Rectal smooth muscle tissue (tissue), 1 donor: ENCODE results near the gene SLC22A15.
"Not testable (repeated sequence)": the region's sequence is repeated elsewhere in the genome, so short reads cannot be mapped to it uniquely, and the experiment has no call there.

ENCODE experiments used
- H3K27ac ChIP-seq: one replicate; pipeline ENCODE4 v1.7.0; 2013; ENCODE audit warnings: low read depth, low read length, inconsistent platforms
- H3K27me3 ChIP-seq: one replicate; pipeline ENCODE4 v1.7.0; 2013; ENCODE audit warnings: low read length; ENCODE audit not compliant: control insufficient read depth, insufficient read depth
- H3K36me3 ChIP-seq: one replicate; pipeline ENCODE4 v1.7.0; 2013; ENCODE audit warnings: low read length; ENCODE audit not compliant: control insufficient read depth, insufficient read depth
- H3K4me1 ChIP-seq: one replicate; pipeline ENCODE4 v1.7.0; 2013; ENCODE audit warnings: low read length; ENCODE audit not compliant: control insufficient read depth, insufficient read depth
- H3K4me3 ChIP-seq: one replicate; pipeline ENCODE4 v1.7.0; 2013; ENCODE audit warnings: low read length
- H3K9ac ChIP-seq: one replicate; pipeline ENCODE4 v1.7.0; 2013; ENCODE audit warnings: low read length

SLC22A15 gene

GRCh38 chr1:115988953-115989352, 12.6 kb downstream of the SLC22A15 start:
- H3K27me3 ChIP-seq: no peaks in the 10 kb centered on the region
- H3K27ac ChIP-seq: no peak overlapping the region
- no peak overlapping the region for H3K4me3 ChIP-seq
- no peak overlapping the region for H3K9ac ChIP-seq
- H3K4me1 ChIP-seq: no peaks in the 10 kb centered on the region
- H3K36me3 ChIP-seq: no peaks in the 10 kb centered on the region

- Histone ChIP-seq H3K4me3 (no peak overlapping the region), H3K36me3 (no peaks in the 10 kb centered on the region), H3K27ac (no peak overlapping the region), H3K27me3 (no peaks in the 10 kb centered on the region), H3K4me1 (no peaks in the 10 kb centered on the region), H3K9ac (no peak overlapping the region)
Observed at GRCh38 chr1:115989699-115990098, 13.4 kb downstream of the SLC22A15 start.

GRCh38 chr1:115991909-115992308, 15.6 kb downstream of the SLC22A15 start:
- Histone ChIP-seq H3K36me3 (no peaks in the 10 kb centered on the region), H3K9ac (no peak overlapping the region), H3K27ac (no peak overlapping the region), H3K4me1 (no peaks in the 10 kb centered on the region), H3K4me3 (no peak overlapping the region), H3K27me3 (no peaks in the 10 kb centered on the region)

GRCh38 chr1:115997921-115998320, 21.6 kb downstream of the SLC22A15 start:
- H3K27me3 ChIP-seq, H3K4me3 ChIP-seq, H3K36me3 ChIP-seq, H3K4me1 ChIP-seq, H3K27ac ChIP-seq, H3K9ac ChIP-seq: not testable (repeated sequence)

GRCh38 chr1:116001739-116002487, 25.6 kb downstream of the SLC22A15 start:
- Histone ChIP-seq H3K27ac (no peak overlapping the region), H3K36me3 (no peaks in the 10 kb centered on the region), H3K4me3 (no peak overlapping the region), H3K27me3 (no peaks in the 10 kb centered on the region), H3K4me1 (no peaks in the 10 kb centered on the region), H3K9ac (no peak overlapping the region)

- H3K27ac ChIP-seq: no peak overlapping the region
- H3K4me1 ChIP-seq: no peaks in the 10 kb centered on the region
- no peak overlapping the region for H3K9ac ChIP-seq
Observed at GRCh38 chr1:116002781-116003420, 26.6 kb downstream of the SLC22A15 start.

GRCh38 chr1:116003823-116004222, 27.5 kb downstream of the SLC22A15 start:
- Histone ChIP-seq H3K27me3 (no peaks in the 10 kb centered on the region), H3K9ac (no peak overlapping the region), H3K4me3 (no peak overlapping the region), H3K27ac (no peak overlapping the region), H3K36me3 (no peaks in the 10 kb centered on the region), H3K4me1 (no peaks in the 10 kb centered on the region)

More at GRCh38 chr1:116002781-116003420, 26.6 kb downstream of the SLC22A15 start:
- no peaks in the 10 kb centered on the region for H3K36me3 ChIP-seq
- no peak overlapping the region for H3K4me3 ChIP-seq
- H3K27me3 ChIP-seq: no peaks in the 10 kb centered on the region

- Histone ChIP-seq H3K27me3 (no peaks in the 10 kb centered on the region), H3K4me1 (no peaks in the 10 kb centered on the region), H3K36me3 (no peaks in the 10 kb centered on the region), H3K27ac (no peak overlapping the region), H3K9ac (no peak overlapping the region), H3K4me3 (no peak overlapping the region)
Observed at GRCh38 chr1:116006486-116006964, 30.2 kb downstream of the SLC22A15 start.

GRCh38 chr1:116008656-116009390, 32.5 kb downstream of the SLC22A15 start:
- no peak overlapping the region for H3K9ac ChIP-seq
- no peaks in the 10 kb centered on the region for H3K27me3 ChIP-seq

GRCh38 chr1:116012716-116013115, 36.4 kb downstream of the SLC22A15 start:
- Histone ChIP-seq H3K27me3 (no peaks in the 10 kb centered on the region), H3K4me3 (no peak overlapping the region), H3K9ac (no peak overlapping the region), H3K4me1 (no peaks in the 10 kb centered on the region), H3K27ac (no peak overlapping the region), H3K36me3 (no peaks in the 10 kb centered on the region)

More at GRCh38 chr1:116008656-116009390, 32.5 kb downstream of the SLC22A15 start:
- Histone ChIP-seq H3K4me3 (no peak overlapping the region), H3K27ac (no peak overlapping the region), H3K36me3 (no peaks in the 10 kb centered on the region), H3K4me1 (no peaks in the 10 kb centered on the region)

GRCh38 chr1:116015679-116016078, 39.4 kb downstream of the SLC22A15 start:
- Histone ChIP-seq H3K36me3 (no peaks in the 10 kb centered on the region), H3K27me3 (no peaks in the 10 kb centered on the region), H3K9ac (no peak overlapping the region), H3K4me3 (no peak overlapping the region), H3K27ac (no peak overlapping the region), H3K4me1 (no peaks in the 10 kb centered on the region)

- Histone ChIP-seq H3K4me3 (no peak overlapping the region), H3K4me1 (no peaks in the 10 kb centered on the region), H3K9ac (no peak overlapping the region), H3K36me3 (no peaks in the 10 kb centered on the region), H3K27me3 (no peaks in the 10 kb centered on the region), H3K27ac (no peak overlapping the region)
Observed at GRCh38 chr1:116018007-116018406, 41.7 kb downstream of the SLC22A15 start.
